ENCODE results near the gene HMGCLL1.

Gene HMGCLL1

GRCh38 chr6:55562318-55562717 is 16.7 kb downstream of the HMGCLL1 start:
- no peak for TF ChIP-seq POLR2A (IDR thresholded peaks at IDR 0.05; ENCODE audit: low read depth, low read length)
- FAIRE-seq (no peak), DNase-seq (ENCODE audit: insufficient read length, low spot score) (no peak)

GRCh38 chr6:55560290-55560885 is 18.6 kb downstream of the HMGCLL1 start:
- no peak for TF ChIP-seq POLR2A (IDR thresholded peaks at IDR 0.05; ENCODE audit: low read depth, low read length)
- no peak for FAIRE-seq
- DNase-seq (ENCODE audit: insufficient read length, low spot score): no peak

- FAIRE-seq (no peak), DNase-seq (ENCODE audit: insufficient read length, low spot score) (no peak)
- no peak for TF ChIP-seq POLR2A (IDR thresholded peaks at IDR 0.05; ENCODE audit: low read depth, low read length)
Measured at GRCh38 chr6:55557146-55557545, 21.8 kb downstream of the HMGCLL1 start.

DNA sequence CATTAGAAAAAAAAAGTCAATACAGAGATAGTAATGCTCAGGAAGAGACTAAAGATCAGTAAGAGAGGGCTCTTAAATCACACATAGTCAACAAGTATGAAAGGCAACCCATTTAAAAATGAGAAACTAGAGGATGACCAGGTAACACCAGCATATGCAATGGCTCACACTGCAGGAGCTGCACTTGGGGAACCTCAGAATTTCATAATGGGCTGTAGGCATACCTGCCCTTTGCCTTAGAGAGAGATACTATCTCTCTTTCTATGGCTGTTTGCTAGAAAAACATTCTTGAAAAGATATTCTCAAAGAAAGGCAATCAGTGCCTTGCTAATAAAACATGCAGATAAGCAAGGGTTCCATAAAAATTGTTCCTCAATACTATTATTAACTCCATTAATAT is 33.2 kb downstream of the HMGCLL1 start:
- FAIRE-seq (no peak), DNase-seq (ENCODE audit: insufficient read length, low spot score) (no peak)
- no peak for TF ChIP-seq POLR2A (IDR thresholded peaks at IDR 0.05; ENCODE audit: low read depth, low read length)

GRCh38 chr6:55543633-55544309 is 35.2 kb downstream of the HMGCLL1 start:
- peak; percentile 61 for FAIRE-seq
- TF ChIP-seq POLR2A (IDR thresholded peaks at IDR 0.05; ENCODE audit: low read depth, low read length): no peak
- DNase-seq (ENCODE audit: insufficient read length, low spot score): no peak

DNA sequence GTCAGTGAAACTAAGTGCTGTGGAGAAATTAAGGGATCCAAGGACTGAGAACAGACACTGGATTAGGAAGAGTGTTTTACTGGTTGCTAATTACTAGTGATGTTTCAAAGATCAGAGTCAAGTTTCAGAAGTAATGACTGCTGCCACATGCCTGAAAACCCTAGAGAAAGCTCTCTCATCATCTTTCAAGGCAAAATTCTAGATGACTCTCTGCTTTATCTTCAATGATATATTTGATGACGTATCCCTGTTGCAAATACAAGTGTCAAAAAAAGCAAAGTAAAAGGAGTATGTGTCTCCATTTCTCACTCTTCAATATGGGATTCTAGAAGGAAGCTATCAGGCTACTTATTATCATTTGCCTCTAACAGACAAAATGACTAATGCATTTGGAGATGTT is 38.0 kb downstream of the HMGCLL1 start:
- TF ChIP-seq POLR2A (IDR thresholded peaks at IDR 0.05; ENCODE audit: low read depth, low read length): no peak
- DNase-seq (ENCODE audit: insufficient read length, low spot score): no peak
- FAIRE-seq: no peak

- DNase-seq (ENCODE audit: insufficient read length, low spot score): no peak
- TF ChIP-seq POLR2A (IDR thresholded peaks at IDR 0.05; ENCODE audit: low read depth, low read length): no peak
- FAIRE-seq: no peak
Measured at GRCh38 chr6:55536391-55536956, 42.5 kb downstream of the HMGCLL1 start.

DNA sequence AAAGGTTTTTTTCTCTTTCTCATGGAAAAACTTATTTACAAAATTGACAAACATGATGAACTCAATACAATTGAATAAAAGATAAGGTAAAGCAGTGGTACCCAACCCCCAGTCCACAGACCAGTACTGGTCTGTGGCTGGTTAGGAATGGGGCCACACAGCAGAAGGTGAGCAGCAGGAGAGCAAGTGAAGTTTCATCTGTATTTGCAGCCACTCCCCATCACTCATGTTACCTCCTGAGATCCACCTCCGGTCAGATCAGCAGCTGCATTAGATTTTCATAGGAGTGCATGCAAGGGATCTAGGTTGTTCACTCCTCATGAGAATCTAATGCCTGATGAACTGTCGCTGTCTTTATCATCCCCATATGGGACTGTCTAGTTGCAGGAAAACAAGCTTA is 47.5 kb downstream of the HMGCLL1 start:
- no peak for TF ChIP-seq POLR2A (IDR thresholded peaks at IDR 0.05; ENCODE audit: low read depth, low read length)
- no peak for DNase-seq (ENCODE audit: insufficient read length, low spot score)
- FAIRE-seq: no peak

- FAIRE-seq: no peak
- TF ChIP-seq POLR2A (IDR thresholded peaks at IDR 0.05; ENCODE audit: low read depth, low read length): no peak
- DNase-seq (ENCODE audit: insufficient read length, low spot score): no peak
Measured at GRCh38 chr6:55530931-55531330, 48.1 kb downstream of the HMGCLL1 start.

GRCh38 chr6:55528624-55529023 is 50.4 kb downstream of the HMGCLL1 start:
- FAIRE-seq (peak; percentile 81), DNase-seq (ENCODE audit: insufficient read length, low spot score) (no peak)
- no peak for TF ChIP-seq POLR2A (IDR thresholded peaks at IDR 0.05; ENCODE audit: low read depth, low read length)

GRCh38 chr6:55524441-55524840 is 54.6 kb downstream of the HMGCLL1 start:
- FAIRE-seq: no peak
- no peak for TF ChIP-seq POLR2A (IDR thresholded peaks at IDR 0.05; ENCODE audit: low read depth, low read length)

GRCh38 chr6:55518529-55519060 is 60.4 kb downstream of the HMGCLL1 start:
- no peak for TF ChIP-seq POLR2A (IDR thresholded peaks at IDR 0.05; ENCODE audit: low read depth, low read length)
- FAIRE-seq (no peak), DNase-seq (ENCODE audit: insufficient read length, low spot score) (no peak)

More at GRCh38 chr6:55524441-55524840, 54.6 kb downstream of the HMGCLL1 start:
- no peak for DNase-seq (ENCODE audit: insufficient read length, low spot score)

GRCh38 chr6:55516736-55517135 is 62.3 kb downstream of the HMGCLL1 start:
- no peak for TF ChIP-seq POLR2A (IDR thresholded peaks at IDR 0.05; ENCODE audit: low read depth, low read length)
- FAIRE-seq (peak; percentile 11), DNase-seq (ENCODE audit: insufficient read length, low spot score) (no peak)

DNA sequence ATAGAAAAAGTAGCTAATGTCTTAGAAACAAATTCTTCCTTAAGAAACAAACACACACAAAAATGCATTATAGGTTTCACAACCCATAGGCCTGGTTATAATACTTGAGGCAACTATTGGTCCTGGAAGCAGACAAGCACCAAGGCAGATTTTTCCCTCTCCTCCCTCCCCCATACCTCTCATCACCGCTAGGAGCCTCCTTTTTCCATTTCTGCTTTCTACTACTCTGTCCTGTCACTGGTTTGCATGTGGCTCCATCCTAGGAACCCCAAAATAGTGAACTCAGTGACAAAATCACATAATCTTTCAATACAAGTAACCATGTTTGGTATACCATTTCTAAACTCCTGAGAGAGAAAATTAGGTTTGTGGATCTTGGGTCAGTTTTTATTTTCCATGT is 66.1 kb downstream of the HMGCLL1 start:
- no peak for DNase-seq (ENCODE audit: insufficient read length, low spot score)
- FAIRE-seq: peak; percentile 45
- no peak for TF ChIP-seq POLR2A (IDR thresholded peaks at IDR 0.05; ENCODE audit: low read depth, low read length)
